HuH-7.5 (cell line): ENCODE measurements around the gene SMIM36.
"Not testable (repeated sequence)": the region's sequence is repeated elsewhere in the genome, so short reads cannot be mapped to it uniquely, and the experiment has no call there.

Experiments
- DNase-seq: peaks from one replicate; pipeline ENCODE4 v3.0.0; 2011; ENCODE audit warnings: low spot score

The SMIM36 gene

DNA sequence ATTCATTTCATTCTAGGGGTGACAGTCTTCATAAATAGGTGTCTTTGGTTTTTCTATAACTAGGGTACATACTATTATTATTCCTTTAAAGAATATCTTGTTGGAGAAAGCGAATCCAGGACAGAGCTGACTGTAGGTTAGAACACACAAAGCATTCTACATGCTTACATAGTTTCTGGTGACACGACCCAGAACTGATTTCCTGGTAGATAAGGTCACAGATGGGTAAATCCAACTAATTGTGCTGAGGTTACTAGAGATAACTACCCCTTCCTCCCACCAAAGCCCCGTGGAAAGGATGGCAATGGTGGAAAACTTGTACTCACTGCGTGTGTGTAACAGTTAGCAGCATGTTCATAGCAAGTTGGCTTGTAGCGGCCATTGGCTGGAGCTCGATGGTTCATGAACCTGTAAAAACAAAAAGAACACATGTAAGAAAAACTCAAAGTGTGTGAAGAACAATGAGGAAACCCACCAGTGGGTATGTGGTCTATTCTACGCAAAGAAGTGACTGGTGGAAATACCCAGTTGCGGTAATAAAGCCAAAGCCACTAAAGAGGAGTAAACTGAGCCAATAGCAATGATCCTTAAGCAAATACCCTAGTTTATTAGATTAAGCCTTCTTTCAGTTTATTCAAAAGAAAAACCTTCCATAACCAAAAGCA lies 97.3 kb downstream of the SMIM36 start:
- no peak for DNase-seq

DNA sequence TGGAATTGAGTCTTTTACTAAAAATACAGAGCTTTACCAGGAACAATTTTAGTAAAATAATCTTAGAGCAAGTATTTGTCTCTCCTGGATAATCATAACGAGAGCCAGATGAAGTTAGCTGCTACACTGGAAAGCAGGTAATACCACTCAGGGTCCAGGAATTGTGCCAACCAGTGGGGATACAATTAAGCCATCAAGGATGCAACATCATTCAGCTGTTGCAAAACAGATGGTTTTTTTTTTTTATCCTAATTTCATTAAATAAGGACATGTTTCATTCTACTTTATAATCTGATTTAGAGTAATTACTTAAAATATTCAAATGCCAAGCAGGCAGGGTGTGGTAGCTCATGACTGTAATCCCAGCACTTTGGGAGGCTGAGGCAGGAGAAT lies 99.8 kb downstream of the SMIM36 start:
- no peak for DNase-seq

DNA sequence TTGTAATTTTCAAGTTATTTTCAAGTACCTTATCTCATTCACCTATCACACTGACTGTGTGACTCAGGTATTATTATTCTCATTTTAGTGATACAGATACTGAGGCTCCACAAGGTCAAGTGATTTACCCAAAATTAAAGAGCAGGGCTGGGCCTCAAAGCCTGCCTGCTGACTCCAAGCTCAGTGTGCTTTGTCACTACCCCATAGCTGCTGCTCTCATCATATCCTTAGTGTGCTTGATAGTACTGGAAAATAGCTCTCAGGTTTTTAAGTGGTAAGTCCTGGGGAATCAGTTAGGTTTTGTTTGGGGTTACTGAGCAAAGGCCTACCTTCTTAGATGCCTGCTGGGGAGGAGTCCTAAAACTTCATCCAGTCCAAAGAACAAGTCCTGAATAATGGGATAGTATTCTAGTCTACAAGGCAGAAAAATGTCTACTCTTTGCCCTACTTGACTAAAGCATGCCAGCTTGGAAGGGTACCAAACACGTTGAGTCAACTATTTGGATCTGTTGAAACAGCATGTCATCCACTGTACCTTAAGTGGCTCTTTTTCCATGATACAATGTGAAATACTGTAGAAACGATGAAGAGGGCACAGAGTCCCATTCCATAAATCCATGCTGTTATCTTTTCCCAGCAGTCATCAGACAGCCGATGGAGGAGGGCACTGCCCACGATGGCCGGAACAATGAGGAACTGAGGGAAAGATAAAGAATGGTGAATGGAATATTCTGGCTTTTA lies 100.4 kb downstream of the SMIM36 start:
- DNase-seq = no peak

DNA sequence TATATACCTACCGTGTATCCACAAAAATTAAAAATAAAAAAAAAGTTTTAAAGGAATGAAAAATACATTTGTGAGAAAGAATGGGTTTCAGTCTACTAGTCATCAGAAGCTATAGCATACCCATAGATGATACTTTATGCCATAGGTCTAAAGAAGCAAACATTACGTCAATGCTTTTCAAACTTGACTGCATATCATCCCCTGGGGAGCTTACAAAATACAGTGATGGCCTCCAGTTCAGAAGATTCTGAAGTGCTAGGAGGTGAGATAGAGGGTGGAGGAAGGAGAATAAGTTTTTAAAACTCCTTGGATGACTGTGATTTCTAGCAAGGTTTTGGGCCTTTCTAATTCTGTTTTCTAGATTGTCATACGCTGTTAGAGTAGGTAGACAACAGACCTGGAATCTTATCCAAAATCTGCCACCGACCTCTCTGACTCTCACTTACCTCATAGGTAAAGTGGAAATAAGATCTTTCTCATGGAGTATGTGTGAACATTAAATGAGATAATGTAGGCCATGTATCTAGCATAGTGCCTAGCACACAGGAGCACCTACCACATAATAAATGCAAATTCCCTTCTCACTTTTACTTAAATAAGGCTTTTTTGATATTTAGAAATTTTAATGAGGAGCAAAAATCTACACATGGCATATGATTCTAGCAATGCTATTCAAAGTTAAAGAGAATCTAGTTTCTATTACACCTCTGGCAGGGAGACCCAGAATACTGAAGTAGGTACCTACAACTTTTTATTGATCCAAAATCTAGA lies 102.0 kb downstream of the SMIM36 start:
- DNase-seq = no peak

DNA sequence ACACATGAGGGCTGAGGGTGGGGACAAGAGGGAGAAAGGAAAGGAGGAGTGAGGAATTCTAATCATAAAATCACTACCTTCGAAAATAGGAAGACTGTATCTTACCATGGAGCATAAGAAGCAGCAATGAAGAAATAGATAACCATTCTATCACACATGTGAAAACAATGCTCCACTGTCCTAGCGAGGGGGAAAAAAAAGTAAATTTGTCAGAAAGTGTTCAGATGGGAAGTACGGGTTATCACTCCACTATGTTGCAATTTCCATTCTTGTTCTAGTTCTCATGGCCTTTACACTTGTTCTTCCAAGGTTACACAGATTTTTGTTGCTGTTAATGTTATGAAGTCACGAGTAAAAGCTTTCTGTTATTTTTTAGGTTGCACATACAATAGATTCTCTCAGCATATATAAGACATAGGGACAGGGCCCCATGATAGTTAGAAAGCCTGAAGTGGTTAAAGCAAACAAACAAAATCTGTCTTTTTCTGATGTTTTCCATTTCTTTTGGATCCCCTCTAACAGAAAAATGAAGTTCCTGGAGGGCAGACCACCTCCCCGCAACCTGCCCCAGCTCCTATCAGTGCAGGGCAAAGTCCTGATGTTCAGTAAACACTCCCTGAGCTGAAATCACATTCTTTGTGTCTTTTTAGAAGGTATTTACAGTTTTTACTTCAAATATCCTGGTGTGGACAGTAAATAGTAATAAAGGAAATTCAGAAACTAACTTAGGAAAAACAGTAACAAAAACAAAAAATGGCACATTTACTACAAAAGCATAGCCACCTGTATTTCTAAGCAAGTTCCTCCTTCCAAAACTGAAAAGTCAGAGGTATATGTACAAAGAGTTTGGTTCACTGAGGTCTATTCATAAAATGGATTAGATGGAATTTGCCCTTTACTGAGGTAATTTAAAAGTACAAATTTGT lies 103.3 kb downstream of the SMIM36 start:
- DNase-seq = no peak

- DNase-seq = no peak
These were observed 105.7 kb downstream of the SMIM36 start for GRCh38 chr17:55405600-55405999.

- not testable (repeated sequence) for DNase-seq
These were observed 107.1 kb downstream of the SMIM36 start for GRCh38 chr17:55404197-55404596.

DNA sequence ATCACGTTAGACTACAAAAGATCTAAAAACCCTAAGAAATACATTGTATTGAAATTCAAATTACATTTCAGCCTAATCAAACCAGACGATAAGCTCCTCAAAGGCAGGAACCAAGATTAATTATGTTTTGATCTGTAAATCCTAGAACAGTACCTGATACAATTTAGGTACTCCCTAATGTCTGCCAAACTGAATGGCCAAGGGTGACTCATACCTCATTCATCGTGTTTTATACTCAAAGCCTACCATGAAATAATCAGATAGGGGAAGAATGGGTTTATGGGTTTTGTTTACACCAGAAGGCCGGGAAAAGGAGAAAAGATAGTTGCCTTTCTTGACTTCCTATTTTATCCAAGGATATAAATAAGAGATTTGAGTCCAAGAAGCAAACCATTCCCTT lies 108.9 kb downstream of the SMIM36 start:
- DNase-seq = no peak
